NCI-H2029 treated with DMSO at 0.1 percent for 48 hours (cell line): ENCODE measurements around the gene CACNA1C.
"Not testable (repeated sequence)": the region's sequence is repeated elsewhere in the genome, so short reads cannot be mapped to it uniquely, and the experiment has no call there.

Experiments
- DNase-seq: peaks from one replicate; lab custom pipeline; 2025; lab: John Stamatoyannopoulos, UW

The CACNA1C gene

DNA sequence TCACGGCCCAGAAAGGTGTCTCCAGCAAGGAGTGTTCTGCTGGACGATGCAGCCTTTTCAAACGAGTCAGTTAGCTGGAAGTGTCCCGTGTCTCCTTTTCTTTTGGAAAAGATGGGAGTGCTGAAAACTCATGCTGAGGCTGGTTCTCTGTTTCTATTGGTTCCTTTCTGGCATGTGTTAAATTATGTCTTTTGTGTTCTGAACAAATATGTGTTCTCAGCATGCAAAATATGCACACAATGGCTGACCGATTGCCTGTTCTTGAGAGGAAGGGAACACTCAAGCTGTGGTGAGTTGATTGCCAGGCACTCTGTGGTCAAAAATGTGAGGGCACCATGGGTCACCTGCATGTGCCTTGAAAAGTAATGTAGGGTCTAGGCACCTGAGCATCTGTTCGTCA lies 181.3 kb downstream of the CACNA1C start:
- no peak for DNase-seq

DNA sequence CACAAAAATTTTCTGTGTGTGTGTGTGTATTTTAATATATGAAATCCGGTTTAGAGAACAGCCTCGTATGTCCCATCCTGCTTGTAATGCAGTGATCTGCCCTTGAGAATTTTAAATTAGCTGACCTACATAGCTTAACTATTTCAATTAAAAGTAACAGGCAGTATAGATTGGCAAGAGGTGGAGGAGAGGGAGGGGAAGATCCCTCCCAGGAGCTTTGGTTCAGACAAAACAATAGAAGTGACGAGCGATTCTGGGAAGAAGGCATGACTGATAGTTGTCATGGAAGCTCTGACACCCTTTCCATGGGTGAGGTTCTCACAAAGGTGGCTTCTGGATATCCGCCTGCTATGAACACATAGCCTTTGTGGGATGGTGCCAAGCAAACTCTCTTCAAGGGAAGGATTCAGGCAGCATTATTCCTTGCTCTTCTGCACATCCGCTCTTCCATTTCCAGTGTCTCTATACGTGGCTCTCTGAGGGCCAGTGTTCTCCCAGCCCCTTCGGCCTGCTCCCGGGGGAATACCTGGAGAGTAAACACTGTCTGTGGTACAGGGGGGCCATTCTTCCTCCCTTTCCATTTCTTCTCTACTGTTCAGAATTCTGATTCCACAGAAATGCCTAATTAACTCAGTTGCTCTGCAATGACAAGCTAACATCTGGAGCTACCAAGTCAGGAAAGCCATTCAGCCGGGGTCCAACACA lies 182.0 kb downstream of the CACNA1C start:
- no peak for DNase-seq

DNA sequence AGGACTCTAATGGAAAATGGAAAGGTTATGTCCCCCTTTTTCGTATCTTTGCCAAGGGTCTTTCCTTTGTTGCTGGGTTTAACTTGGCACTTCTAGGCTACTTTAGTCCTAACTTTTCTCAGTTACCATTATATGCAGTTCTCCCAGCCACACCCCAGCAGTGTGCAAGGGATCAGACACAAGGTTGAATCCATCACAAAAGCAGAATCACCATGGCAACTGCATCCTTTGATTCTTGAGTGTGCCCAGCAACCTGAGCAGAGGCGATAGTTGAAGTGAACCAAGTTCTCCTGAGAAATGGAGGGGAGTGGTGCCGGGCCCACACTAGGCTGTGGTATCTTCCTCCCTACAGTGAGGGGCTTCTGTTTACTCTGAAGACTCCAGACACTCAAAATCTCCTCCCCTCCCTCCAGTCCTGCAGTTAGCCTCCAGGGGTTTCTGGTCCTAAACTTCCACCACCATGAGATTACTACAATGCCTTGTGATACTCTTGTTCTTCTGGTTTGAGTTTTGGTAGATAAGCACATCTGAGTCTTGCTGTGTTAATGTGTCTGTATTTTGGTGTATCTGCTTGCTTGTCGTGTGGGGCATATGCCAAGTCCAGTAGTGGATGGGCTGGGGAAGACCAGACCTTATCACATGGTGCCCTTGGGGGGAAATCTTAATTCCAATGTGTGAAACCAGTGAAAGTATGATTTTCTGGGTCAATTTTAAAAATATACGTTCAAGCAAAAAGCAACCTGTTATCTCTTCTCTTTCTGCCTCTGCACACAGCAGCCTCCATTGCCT lies 183.9 kb downstream of the CACNA1C start:
- DNase-seq: no peak

DNA sequence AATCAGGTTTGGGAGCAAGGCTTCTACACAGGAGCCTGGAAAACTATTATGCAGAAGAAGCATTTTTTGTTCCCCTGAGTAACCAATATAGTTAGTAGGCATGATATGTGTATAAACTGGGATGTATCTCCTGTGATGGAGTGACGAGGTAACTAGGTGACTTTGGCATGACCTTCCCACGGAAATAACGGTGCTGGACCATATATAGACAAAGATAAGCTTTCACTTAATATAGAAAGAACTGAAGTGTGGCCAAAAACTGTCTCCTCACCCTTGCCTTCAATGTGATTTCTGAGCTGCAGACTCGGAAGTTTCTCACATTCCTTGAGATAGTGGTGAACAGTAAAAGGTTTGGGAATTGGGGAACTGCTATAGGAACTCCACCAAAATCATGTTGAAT lies 185.3 kb downstream of the CACNA1C start:
- DNase-seq: no peak

DNA sequence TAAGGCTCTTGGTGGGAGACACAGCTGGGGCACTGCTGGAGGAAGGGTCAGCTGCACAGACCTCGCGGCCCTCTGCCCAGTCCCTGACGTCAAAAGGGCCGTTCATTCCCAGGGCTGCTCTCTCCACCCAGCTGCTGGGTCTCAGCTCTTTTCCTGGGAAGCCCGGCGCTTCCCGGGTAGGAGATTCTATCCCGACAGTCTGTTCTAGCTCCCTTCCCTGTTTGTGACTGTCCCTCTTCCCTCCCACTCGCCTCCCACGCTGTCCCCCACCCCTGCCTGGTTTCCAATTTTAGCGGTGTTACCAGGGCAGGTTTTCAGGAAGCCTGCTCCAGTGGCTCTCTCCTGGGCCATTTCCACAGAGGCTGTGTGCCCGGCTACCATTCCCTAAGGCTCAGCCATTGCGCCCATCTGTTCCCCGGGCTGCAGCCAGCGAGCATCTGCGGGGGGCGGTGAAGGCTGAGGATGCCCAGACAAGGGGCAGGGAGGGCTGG lies 186.6 kb downstream of the CACNA1C start:
- DNase-seq: no peak

DNA sequence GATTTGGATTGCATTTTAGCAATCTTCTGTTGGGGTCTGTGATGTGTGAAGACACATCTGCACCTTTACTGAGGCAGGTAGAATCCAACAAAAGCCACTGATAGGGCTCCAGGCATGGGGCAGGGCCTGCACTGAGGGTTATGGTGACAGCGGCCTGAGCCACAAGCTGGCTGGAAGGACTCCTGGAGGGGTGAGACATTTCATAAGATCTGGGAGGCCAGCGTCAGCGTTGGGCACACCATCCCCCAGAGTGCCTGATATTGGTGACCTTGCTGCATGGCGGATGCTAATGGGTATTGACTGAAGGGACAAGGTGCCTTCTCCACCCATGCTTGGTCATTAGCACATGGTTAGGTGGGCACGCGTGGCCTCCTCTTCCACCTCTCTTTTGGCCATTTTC lies 187.6 kb downstream of the CACNA1C start:
- DNase-seq: no peak

DNA sequence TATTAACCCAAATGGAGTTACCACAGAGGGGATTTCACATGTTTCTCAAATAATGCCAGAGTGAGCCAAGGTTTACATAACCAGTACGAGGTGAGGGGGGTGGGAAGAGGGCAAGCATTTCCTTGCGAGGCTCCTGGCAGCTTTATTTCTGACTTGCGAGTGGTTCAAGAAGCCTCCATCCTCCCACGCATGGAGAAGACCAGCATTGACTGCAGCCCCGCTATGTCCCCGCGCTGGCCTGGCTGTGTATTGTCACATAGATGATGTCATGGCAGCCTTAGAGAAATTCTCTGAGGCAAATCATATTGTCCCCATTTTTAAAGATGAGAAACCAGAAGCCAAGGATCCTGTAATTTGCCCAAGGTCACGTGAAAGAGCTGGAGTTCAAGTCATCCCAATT lies 188.2 kb downstream of the CACNA1C start:
- no peak for DNase-seq

DNA sequence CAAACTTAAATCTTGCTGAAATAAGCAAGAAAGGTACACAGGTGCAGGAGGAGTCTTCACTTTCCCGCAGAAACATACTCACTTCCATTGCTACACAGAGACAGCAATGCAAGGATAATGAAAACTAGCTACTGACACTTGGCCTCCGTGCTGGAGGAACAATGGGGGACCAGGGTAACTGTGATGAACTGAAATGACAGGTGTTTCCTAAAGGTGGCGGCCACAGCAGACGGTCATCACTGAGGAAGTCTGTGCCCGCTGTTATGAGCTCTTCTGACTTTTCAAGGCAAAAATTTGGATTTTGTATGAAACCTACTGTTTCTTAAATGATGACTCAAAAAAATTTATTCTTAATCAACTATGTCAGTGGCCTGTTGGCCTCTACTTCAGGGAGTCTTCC lies 189.4 kb downstream of the CACNA1C start:
- DNase-seq: no peak

DNA sequence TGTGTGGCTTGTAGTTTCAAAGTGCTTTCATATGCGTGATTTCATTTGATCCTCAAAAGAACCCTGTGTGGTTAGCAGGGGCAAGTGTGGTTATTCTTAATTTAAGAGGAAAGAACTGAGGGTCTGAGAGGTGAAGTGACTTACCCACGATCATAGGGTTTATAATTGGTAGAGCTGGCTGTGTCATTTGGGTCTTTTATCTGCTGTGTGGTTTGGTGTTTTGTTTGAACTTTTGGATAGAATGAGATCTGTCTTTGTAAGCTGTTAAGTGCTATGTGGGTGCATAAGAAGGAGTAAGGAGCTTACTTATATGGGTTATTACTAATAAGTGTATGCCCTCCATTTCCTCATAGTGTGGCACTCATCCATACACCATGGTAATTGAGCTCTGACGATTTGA lies 190.0 kb downstream of the CACNA1C start:
- no peak for DNase-seq

DNA sequence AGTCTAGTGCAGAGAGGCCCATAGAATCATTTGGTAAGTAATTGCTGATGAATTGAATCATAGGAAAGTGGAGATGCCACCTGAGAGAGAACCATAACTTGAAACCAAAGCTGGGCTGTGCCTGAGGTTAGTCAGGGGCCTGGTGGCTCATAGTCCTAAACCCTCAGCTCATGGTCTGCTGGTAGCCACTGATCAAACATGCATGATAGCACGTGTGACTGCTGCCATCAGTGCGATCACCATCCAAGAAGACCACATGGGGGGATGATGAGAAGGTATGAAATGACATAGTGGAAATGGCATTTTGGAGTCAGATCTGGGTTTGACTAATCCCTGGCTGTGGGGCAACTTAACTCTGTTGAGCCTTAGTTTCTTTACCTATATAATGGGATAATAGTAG lies 190.5 kb downstream of the CACNA1C start:
- no peak for DNase-seq

DNA sequence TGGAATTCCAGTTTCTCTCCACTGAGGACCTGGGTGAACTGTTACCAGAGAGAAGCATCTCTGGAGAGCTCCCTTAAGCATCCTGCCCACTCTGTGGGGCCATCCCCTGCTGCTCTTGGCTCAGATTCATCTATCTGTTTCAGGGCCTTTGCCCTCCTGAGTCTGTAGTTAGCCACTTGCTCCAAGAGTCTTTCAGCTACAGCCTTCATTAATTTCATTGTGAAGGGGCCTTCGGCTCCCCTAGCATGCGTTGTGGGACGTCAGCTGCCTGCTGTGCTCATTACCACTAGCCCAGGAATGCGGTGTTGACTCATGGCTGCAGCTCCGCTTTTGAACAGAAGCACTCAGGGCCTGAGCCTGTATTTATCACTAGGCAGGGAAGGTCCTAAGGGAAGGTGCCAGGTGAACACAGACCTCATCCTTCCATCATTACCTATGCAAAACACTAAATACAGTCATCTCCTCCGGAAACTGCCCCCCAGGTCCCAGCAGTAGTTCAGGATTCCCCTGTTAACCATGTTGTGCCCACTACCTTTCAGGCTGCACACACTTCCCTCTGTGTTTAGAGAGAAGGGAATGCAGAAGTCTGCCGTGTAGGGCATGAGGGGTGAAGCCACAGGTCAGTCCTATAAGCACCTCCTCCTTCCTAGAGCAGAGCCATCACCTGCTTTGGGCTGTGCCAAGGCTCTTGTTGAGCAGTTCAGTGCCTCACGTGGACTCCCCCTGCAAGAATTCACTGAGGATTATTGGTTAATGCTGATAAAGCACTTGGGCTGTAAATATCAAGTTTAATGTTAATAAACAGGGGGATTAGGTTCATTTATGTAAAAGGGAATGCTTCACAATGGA lies 191.4 kb downstream of the CACNA1C start:
- no peak for DNase-seq

DNA sequence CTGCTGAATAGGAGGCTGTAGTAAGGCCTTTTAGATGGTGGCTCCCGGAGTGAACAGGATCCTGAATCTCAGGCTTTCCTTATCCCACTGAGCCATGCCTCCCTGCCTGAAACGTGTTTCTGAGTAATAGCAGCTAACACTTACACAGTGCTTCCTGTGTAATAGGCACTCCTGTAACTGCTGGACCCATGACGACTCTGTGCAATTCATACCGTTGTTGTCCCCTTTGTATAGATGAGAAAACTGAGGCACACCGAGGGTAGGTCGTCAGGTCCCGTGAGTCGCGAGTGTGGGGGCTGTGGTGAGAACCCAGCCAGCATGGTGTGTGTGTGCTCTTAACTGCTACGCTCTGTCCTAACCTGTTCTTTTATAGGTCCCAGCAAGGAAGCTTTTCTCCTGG lies 193.6 kb downstream of the CACNA1C start:
- DNase-seq: no peak

DNA sequence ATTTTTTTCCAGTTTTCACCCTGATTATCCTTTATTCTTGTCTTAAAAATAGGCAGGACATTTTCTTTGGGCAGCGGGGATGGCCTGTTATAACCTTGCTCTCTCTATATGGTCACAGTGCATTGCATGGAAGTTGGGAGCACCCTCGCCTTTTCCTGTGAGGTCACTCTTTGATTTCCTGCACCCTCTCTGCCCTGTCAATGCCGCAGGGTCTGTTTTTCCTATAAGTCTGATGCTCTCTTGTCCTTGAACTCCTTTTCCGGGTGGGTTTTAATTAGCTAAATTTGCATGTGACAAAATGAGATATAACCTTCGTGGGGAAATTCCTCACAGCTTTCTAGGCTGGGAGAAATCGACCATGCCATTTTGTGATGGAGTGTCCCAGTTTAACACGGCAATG lies 194.3 kb downstream of the CACNA1C start:
- no peak for DNase-seq

DNA sequence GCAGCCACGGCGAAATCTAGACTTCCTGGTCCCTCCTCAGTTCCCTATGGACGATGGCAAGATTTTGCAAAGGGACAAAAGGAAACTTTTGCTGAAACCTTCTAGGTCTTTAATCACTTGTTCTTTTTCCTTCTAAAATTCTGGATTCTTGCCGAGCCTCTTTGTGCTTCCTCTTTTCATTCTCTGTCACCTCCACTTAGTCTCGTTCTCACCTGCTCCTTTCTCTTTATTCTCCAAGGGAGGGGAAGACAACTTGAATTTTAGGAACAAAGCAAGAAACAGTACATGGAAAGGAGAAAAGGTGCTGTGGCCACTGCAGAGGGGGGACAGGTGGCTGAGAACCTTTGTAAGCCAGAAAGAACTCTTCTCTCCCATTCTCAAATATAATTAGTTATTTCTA lies 194.8 kb downstream of the CACNA1C start:
- no peak for DNase-seq

DNA sequence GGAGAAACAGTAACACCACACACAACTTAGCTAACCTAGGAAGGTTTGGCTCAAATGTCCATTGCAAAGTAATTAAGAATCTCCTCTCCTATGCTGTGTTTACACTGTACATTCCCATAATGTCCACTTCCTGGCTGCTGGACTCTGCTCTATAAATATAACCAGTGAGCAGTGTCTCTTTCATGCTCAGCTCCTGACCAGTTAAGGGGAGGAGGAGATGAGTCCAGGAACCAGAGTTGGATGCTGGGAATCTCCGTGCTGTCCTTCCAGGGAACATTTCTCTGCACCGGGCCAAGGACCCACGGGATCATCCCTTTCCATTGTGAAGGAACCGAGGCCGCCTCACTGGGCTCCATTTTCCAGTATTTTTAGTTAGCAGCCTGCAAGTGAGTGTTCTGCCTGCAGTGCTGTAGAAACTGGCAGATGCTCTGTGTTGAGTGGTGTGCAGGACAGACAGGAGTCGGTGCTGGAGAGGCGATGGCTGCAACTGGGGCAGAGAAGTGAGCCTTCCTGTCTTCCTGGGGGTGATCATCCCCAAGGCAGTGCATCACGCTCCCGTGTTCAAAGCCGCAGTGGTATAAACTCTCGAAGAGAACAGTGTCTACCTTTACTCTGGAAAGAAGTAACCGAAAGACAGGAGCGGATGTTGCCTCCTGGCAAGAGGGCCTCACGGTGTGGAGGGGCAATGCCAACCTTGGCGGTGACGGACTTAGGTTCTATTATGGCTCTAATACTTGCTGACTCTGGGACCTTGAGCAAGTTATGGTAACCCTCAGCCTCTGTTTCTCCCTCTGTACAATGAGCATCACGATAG lies 195.5 kb downstream of the CACNA1C start:
- DNase-seq: no peak

DNA sequence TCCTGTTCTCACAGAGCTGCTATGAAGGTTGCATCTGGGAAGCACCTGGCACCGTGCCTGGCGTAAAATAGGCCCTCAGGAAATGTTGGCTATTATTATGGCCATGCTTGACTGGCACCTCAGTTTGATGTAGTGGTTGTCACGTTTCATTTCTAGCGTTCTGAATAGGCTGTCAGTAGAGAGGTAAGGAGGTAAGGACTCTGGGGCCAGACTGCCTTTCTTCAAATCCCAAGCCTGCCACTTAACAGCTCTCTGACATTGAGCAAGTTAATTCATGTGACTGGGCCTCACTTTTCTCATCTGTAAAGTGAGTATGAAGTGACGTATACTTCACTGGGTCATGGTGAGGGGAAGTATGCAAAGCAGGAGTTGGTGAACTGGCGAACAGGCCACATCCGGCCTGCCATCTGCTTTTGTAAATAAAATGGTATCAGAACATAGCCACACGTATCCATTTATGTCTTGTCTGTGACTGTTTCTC lies 196.2 kb downstream of the CACNA1C start:
- peak; percentile 90 for DNase-seq

DNA sequence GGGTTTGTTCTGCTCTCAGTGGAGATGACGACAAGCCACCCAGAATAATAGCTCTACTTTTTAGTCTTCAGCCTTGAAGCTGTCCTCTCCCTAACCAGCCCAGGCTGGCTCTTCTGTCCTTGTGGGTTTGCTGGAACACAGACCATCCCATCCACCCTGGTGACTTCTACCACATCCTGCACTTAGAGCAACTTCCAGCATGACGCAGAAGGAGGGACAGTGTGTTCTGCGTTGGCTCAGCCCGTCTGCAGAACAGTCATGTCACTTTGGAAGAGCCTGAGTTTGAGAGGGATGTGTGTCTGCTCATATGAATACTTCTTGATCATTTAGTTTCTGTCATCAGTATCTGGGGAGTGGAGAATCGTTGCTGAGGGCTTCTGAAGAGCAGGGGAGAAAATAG lies 198.0 kb downstream of the CACNA1C start:
- no peak for DNase-seq

DNA sequence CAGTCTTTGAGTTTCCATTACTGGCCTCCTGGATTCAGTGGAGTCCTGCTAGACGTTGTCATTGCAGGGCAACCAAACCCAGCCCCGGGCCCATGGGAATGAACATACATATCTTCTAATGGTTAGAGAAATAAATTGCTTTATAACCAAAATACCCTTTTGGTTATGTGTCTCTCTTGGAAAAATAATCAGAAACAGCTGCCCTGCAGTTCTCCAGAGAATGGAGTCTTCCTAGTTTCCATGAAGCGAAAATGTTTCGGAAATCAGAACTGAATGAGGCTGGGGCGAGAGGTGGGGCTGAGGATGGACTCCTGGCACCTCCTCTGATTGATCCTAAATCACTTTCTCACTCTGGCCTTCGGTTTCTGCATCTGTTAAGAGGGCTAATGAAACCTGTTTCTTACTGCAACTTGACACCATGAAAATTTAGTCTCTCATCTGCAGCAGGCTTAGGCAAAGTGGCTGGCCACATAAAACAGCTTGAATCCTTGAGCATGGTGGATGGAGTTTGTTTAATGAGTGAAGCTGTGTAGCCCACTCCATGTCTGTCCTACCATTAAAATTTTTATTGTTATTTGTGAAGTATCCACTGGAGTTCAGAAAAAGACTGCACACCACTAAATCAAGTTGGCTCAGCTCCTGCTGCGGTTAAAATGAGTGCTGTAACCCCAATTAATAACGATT lies 198.9 kb downstream of the CACNA1C start:
- peak; percentile 40 for DNase-seq

DNA sequence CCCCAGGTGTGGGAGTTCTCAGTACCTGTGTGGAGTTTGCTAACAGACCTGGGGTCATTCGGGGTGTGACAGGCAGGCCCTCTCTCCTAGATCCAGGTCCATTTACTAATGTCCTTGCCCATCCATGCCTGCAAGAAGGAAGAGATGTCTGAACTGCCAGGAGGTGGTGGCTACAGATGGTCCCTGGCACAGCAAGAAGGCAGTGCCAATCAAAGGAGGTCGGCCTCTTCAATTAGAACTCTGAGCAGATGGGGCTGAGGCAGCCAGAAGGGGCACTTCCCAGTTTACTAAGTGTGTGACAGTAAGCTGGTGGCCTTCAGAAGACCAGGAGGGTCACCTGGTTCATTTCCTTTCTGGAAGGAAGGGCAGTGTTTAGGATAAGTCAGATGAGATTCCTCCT lies 202.5 kb downstream of the CACNA1C start:
- DNase-seq: no peak

DNA sequence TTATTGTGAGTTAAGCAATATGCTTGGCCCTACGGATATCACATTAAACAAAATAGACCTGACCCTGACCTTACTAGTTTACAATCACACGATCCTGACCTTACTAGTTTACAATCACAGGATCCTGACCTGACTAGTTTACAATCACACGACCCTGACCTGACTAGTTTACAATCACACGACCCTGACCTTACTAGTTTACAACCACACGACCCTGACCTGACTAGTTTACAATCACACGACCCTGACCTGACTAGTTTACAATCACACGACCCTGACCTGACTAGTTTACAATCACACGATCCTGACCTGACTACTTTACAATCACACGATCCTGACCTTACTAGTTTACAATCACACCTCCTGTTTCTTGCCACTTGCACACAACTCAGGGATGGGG lies 202.9 kb downstream of the CACNA1C start:
- DNase-seq: not testable (repeated sequence)

DNA sequence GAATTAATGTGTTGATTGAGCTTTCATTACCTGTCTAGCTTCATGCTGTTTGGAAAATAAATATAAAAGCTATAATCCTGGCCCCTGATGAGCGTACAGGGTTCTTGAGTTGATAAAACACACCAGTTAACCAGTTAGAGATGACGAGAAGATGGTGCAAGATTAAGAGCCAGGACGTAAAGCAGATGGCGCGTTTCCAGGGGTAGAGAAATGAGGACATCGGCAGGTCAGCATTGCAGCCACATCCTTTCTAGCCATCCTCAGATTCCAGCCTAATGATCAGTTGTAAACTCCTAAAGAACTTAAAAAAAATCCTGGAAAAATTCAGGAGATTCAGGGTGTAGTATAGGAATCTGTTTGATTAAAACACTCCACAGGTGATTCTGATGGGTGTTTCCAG lies 203.7 kb downstream of the CACNA1C start:
- DNase-seq: no peak
